ENCODE measurements around the gene NR2F1-AS1.

DNA sequence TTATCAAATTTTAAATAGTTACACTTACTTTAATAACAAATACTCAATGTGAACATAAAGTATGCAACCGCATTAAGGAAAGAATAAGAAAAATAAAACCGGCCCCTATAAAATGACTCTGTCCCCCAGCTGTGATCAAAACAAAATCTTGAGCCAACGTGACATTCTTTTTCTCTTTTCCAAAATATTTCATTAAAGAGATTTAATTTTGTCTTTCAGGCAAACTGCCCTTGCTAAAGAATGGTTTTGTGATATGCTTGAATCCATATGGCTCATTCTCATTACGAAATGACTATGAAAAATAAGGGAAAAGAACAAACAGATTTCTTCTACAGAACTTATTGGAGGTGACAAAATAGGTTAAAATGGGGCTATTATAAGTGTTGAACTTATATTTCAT is 197.0 kb downstream of the NR2F1-AS1 start:
- TF ChIP-seq, protein P1, sequence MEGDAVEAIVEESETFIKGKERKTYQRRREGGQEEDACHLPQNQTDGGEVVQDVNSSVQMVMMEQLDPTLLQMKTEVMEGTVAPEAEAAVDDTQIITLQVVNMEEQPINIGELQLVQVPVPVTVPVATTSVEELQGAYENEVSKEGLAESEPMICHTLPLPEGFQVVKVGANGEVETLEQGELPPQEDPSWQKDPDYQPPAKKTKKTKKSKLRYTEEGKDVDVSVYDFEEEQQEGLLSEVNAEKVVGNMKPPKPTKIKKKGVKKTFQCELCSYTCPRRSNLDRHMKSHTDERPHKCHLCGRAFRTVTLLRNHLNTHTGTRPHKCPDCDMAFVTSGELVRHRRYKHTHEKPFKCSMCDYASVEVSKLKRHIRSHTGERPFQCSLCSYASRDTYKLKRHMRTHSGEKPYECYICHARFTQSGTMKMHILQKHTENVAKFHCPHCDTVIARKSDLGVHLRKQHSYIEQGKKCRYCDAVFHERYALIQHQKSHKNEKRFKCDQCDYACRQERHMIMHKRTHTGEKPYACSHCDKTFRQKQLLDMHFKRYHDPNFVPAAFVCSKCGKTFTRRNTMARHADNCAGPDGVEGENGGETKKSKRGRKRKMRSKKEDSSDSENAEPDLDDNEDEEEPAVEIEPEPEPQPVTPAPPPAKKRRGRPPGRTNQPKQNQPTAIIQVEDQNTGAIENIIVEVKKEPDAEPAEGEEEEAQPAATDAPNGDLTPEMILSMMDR (IDR thresholded peaks at IDR 0.05; ENCODE audit: insufficient read depth, low read depth, low read length), result no peak
- no peak for TF ChIP-seq EZH2 (IDR thresholded peaks at IDR 0.05; ENCODE audit: insufficient read depth, low read length)
